Astrocyte (in vitro differentiated cells and primary cell): Measurements from ENCODE around the gene MYLK2.

Experiments
- CTCF ChIP-seq: IDR thresholded peaks from 2 replicates; pipeline ENCODE4 v1.5.1; 2011; ENCODE audit warnings: low read depth, mild to moderate bottlenecking, inconsistent platforms, low read length, moderate library complexity; ENCODE audit not compliant: insufficient read depth
- EZH2 ChIP-seq: IDR thresholded peaks from 2 replicates; pipeline ENCODE4 v1.6.1; 2012; ENCODE audit warnings: mild to moderate bottlenecking, low read length, inconsistent platforms; ENCODE audit not compliant: insufficient read depth

GRCh38 chr20:31840906-31841816 is 22.0 kb downstream of the MYLK2 start:
- no peak for TF ChIP-seq CTCF
- no peak for TF ChIP-seq EZH2
